UCSD-AML1 (cell line): Measurements from ENCODE around the gene CUEDC1.

Experiments used
- DNase-seq: peaks from one replicate; lab custom pipeline; 2025; ENCODE audit not compliant: unreplicated experiment; lab: John Stamatoyannopoulos, UW

The CUEDC1 gene

GRCh38 chr17:57916925-57917858 lies 38.0 kb downstream of the CUEDC1 start:
- peak; percentile 42 for DNase-seq

- DNase-seq, result no peak
These were observed 39.0 kb downstream of the CUEDC1 start for GRCh38 chr17:57915985-57916757.

- DNase-seq, result no peak
These were observed 39.7 kb downstream of the CUEDC1 start for GRCh38 chr17:57915544-57915943.

- no peak for DNase-seq
These were observed 40.7 kb downstream of the CUEDC1 start for GRCh38 chr17:57914273-57915142.

GRCh38 chr17:57913575-57914272 lies 41.5 kb downstream of the CUEDC1 start:
- no peak for DNase-seq

- DNase-seq, result no peak
These were observed 43.2 kb downstream of the CUEDC1 start for GRCh38 chr17:57911834-57912673.

GRCh38 chr17:57910462-57911420 lies 44.5 kb downstream of the CUEDC1 start:
- DNase-seq, result no peak

GRCh38 chr17:57909551-57909950 lies 45.7 kb downstream of the CUEDC1 start:
- no peak for DNase-seq

- DNase-seq, result peak; percentile 40
These were observed 46.9 kb downstream of the CUEDC1 start for GRCh38 chr17:57908278-57908677.

GRCh38 chr17:57906910-57907309 lies 48.3 kb downstream of the CUEDC1 start:
- peak; percentile 25 for DNase-seq

- no peak for DNase-seq
These were observed 49.2 kb downstream of the CUEDC1 start for GRCh38 chr17:57905875-57906455.

GRCh38 chr17:57903961-57904360 lies 51.3 kb downstream of the CUEDC1 start:
- DNase-seq, result no peak

- DNase-seq, result peak; percentile 54
These were observed 52.1 kb downstream of the CUEDC1 start for GRCh38 chr17:57902800-57903759.

- DNase-seq, result no peak
These were observed 53.0 kb downstream of the CUEDC1 start for GRCh38 chr17:57902117-57902799.

GRCh38 chr17:57900991-57901743 lies 54.0 kb downstream of the CUEDC1 start:
- no peak for DNase-seq

GRCh38 chr17:57899822-57900221 lies 55.4 kb downstream of the CUEDC1 start:
- peak; percentile 45 for DNase-seq
